Spleen (tissue), 7 donors: ENCODE measurements around the gene EHD2.

ENCODE experiments used
- CTCF ChIP-seq, 11 experiments: fragments of 200-600 bp in 7 of 11; fragments of 450-650 bp in 4 of 11; sonication (generic) in 4 of 11; IDR thresholded peaks in 8 of 11; conservative IDR thresholded peaks in 3 of 11; 1 replicate in 7 of 11; 2 replicates in 4 of 11; pipeline versions ENCODE4 v1.4.0 to v1.8.0; 2016 to 2021; ENCODE audit warnings: antibody characterized with exemption in 11 of 11, inconsistent platforms in 4 of 11, mild to moderate bottlenecking in 1 of 11
- POLR2A ChIP-seq, 3 donors: fragments of 450-650 bp; IDR thresholded peaks; one replicate each; pipeline ENCODE4 v1.5.1; 2017; ENCODE audit warnings: antibody characterized with exemption in 3 of 3, mild to moderate bottlenecking in 1 of 3
- POLR2AphosphoS5 ChIP-seq, 3 donors: sonication (generic); formaldehyde crosslinking; IDR thresholded peaks; one replicate each; pipeline ENCODE4 v1.5.1; 2017; ENCODE audit warnings: antibody characterized with exemption in 3 of 3
- donor health status: DM: no; HTN: no; CAD: no; lungs with moderate emphysema.
- donor health status: DM: no; HTN: no; CAD: no.
- donor health status: DM: no; HTN: no; CAD: no.

DNA sequence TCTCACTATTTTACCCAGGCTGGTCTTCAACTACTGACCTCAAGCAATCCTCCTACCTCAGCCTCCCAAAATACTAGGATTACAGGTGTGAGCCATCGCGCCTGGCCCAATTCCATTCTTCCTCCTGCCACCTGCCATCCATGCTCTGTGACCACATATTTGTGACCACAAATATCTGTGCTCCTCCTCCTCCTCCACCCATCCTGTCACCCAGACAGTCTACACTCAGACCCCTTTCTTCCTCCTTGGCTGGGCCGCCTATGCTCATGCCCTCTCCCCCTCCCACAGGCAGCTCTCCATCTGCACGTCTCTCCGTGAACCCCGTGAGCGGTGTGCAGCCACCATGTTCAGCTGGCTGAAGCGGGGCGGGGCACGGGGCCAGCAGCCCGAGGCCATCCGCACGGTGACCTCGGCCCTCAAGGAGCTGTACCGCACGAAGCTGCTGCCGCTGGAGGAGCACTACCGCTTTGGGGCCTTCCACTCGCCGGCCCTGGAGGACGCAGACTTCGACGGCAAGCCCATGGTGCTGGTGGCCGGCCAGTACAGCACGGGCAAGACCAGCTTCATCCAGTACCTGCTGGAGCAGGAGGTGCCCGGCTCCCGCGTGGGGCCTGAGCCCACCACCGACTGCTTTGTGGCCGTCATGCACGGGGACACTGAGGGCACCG, 3.2 kb downstream of the EHD2 start:
- TF ChIP-seq CTCF (IDR thresholded peaks at IDR 0.05 in 8 of 11, conservative IDR thresholded peaks at IDR 0.05 in 3 of 11) (no peak), POLR2A (IDR thresholded peaks at IDR 0.05) (no peak), POLR2AphosphoS5 (IDR thresholded peaks at IDR 0.05) (peak in 2 of 3 donors; percentile 47 to 64)
